ENCODE data around the gene C6orf136. TPM values are rescaled to one million over a fixed set of nuclear protein-coding genes. Genes with fewer than 3 reads are reported as not detected.

C6orf136 gene
- total and polyA plus RNA-seq, 9 of the 15 experiments (the other 6 are each of a cell fraction or from before 2014, with no cell fraction given): 14.1 to 63.1 (median 18.4) TPM

- TF ChIP-seq SRSF7 (optimal IDR thresholded peaks at IDR 0.05; ENCODE audit: low read depth, low read length) (no peak), CSDE1 (IDR thresholded peaks at IDR 0.05) (no peak), TCF7 (IDR thresholded peaks at IDR 0.05; ENCODE audit: borderline replicate concordance) (0 out of 2 replicates have a peak, but pooled peaks have one; percentile 45), PHB (CRISPR knock-in tag; IDR thresholded peaks at IDR 0.05) (0 out of 2 replicates have a peak, but pooled peaks have one; percentile 45), HDGF (IDR thresholded peaks at IDR 0.05) (peak; percentile 35), HCFC1 (IDR thresholded peaks at IDR 0.05; ENCODE audit: low read depth, low read length) (0 out of 2 replicates have a peak, but pooled peaks have one; percentile 6), POLR2AphosphoS5 (IDR thresholded peaks at IDR 0.05; ENCODE audit: control insufficient read depth, insufficient read depth, low read depth, low read length) (no peak; the same call in 1 of the 2 replicates), SRSF9 (IDR thresholded peaks at IDR 0.05; ENCODE audit: borderline replicate concordance, low read depth, low read length) (no peak), CHCHD3 (CRISPR knock-in tag; IDR thresholded peaks at IDR 0.05) (no peak), ETV1 (tag; conservative IDR thresholded peaks at IDR 0.05; ENCODE audit: low read depth) (0 out of 2 replicates have a peak, but pooled peaks have one; percentile 21), NFRKB (IDR thresholded peaks at IDR 0.05; ENCODE audit: low read depth) (0 out of 2 replicates have a peak, but pooled peaks have one; percentile 42), MAZ (CRISPR knock-in tag; conservative IDR thresholded peaks at IDR 0.05 in 1 of 2, IDR thresholded peaks at IDR 0.05 in 1 of 2) (peak; percentile 79 to 91), ZC3H11A (IDR thresholded peaks at IDR 0.05; ENCODE audit: low read depth, low read length) (no peak), ILF3 (IDR thresholded peaks at IDR 0.05; ENCODE audit: borderline replicate concordance) (no peak), SMARCE1 (IDR thresholded peaks at IDR 0.05) (no peak), CBX3 (IDR thresholded peaks at IDR 0.05; ENCODE audit: borderline replicate concordance in 1 of 2, low read length in 2 of 2) (no peak), FOXM1 (IDR thresholded peaks at IDR 0.05; ENCODE audit: low read depth) (no peak), FOXM1 (CRISPR knock-in tag; IDR thresholded peaks at IDR 0.05; ENCODE audit: low read depth) (0 out of 2 replicates have a peak, but pooled peaks have one; percentile 65), DPF2 (IDR thresholded peaks at IDR 0.05) (peak; percentile 18; the same call in 1 of the 2 replicates), RB1 (IDR thresholded peaks at IDR 0.05; ENCODE audit: low read depth) (peak; percentile 35; the same call in 1 of the 2 replicates), ETV6 (IDR thresholded peaks at IDR 0.05; ENCODE audit: borderline replicate concordance in 1 of 2, low read depth in 2 of 2, low read length in 1 of 2) (peak in 1 of 2 experiments; percentile 20; a peak in 1 of 4 replicates), ETV6 (CRISPR knock-in tag; IDR thresholded peaks at IDR 0.05; ENCODE audit: borderline replicate concordance) (no peak), SMAD4 (CRISPR knock-in tag; conservative IDR thresholded peaks at IDR 0.05) (0 out of 2 replicates have a peak, but pooled peaks have one; percentile 20), RBBP5 (IDR thresholded peaks at IDR 0.05; ENCODE audit: borderline replicate concordance, insufficient read depth, low read length, poor library complexity, severe bottlenecking) (peak; percentile 20), VEZF1 (CRISPR knock-in tag; IDR thresholded peaks at IDR 0.05) (peak; percentile 85), ZFX (CRISPR knock-in tag; IDR thresholded peaks at IDR 0.05) (peak; percentile 61; the same call in 1 of the 2 replicates), ZBTB1 (CRISPR knock-in tag; IDR thresholded peaks at IDR 0.05; ENCODE audit: borderline replicate concordance, low read depth) (no peak), FIP1L1 (IDR thresholded peaks at IDR 0.05; ENCODE audit: low read depth, low read length, poor library complexity, severe bottlenecking) (no peak), CTBP1 (IDR thresholded peaks at IDR 0.05; ENCODE audit: borderline replicate concordance) (no peak)
Observed at GRCh38 chr6:30684386-30685156, 37.6 kb downstream of the C6orf136 start (continued).

Data from K562 (cell line).